Measurements from ENCODE around the gene NFIC.
"Not testable (repeated sequence)": the region's sequence is repeated elsewhere in the genome, so short reads cannot be mapped to it uniquely, and the experiment has no call there.

The NFIC gene

GRCh38 chr19:3376091-3376455 is 9.7 kb downstream of the NFIC start:
- H2AK5ac ChIP-seq (ENCODE audit: low read length, severe bottlenecking); H2BK5ac ChIP-seq (ENCODE audit: low read depth, low read length, poor library complexity, severe bottlenecking); H4K91ac ChIP-seq (ENCODE audit: low read length); H4K8ac ChIP-seq (ENCODE audit: low read length); H3K18ac ChIP-seq (ENCODE audit: low read depth in 1 of 2, low read length in 2 of 2); H2BK12ac ChIP-seq (ENCODE audit: low read length in 2 of 2); H3K4me2 ChIP-seq (ENCODE audit: low read length, poor library complexity, severe bottlenecking); H3K9me3 ChIP-seq (ENCODE audit: control insufficient read depth, low read length); DNase-seq; H2AFZ ChIP-seq (ENCODE audit: low read depth, low read length); H3K23ac ChIP-seq (ENCODE audit: low read length in 2 of 2); H3K4ac ChIP-seq (ENCODE audit: low read depth in 1 of 2, low read length in 2 of 2); H3K14ac ChIP-seq (ENCODE audit: low read length in 2 of 2); H3K27me3 ChIP-seq (ENCODE audit: control insufficient read depth in 1 of 2, insufficient read depth in 1 of 2, low read length in 2 of 2); H3K27ac ChIP-seq (ENCODE audit: low read length, poor library complexity, severe bottlenecking); H2BK120ac ChIP-seq (ENCODE audit: low read depth, low read length); H2BK15ac ChIP-seq (ENCODE audit: low read depth, poor library complexity, severe bottlenecking): not testable (repeated sequence)
- Histone ChIP-seq H3K4me3 (ENCODE audit: insufficient read depth in 1 of 2, low read depth in 1 of 2, low read length in 2 of 2) (peak overlapping the region in 1 of 2 experiments; percentile 10), H3K9ac (ENCODE audit: low read length) (peak overlapping the region; percentile 57), H3K4me1 (ENCODE audit: control insufficient read depth, insufficient read depth, low read depth, low read length) (peaks cover 19% of the 10 kb centered on the region), H3K79me1 (replicated peaks; ENCODE audit: low read length, poor library complexity, severe bottlenecking) (peaks cover 30% of the 10 kb centered on the region), H3K36me3 (ENCODE audit: control insufficient read depth in 1 of 2, insufficient read depth in 2 of 2, low read depth in 1 of 2, low read length in 2 of 2) (peaks cover 12 to 28% of the 10 kb centered on the region in 2 experiments)
- WGBS: 99% methylated on average over 7 of the region's 12 CpGs

- Histone ChIP-seq H2BK12ac (ENCODE audit: low read length in 2 of 2) (no peak overlapping the region), H3K4me2 (ENCODE audit: low read length, poor library complexity, severe bottlenecking) (no peak overlapping the region), H2BK5ac (ENCODE audit: low read depth, low read length, poor library complexity, severe bottlenecking) (no peak overlapping the region), H4K8ac (ENCODE audit: low read length) (no peak overlapping the region), H3K23ac (ENCODE audit: low read length in 2 of 2) (no peak overlapping the region), H3K4me3 (ENCODE audit: insufficient read depth in 1 of 2, low read depth in 1 of 2, low read length in 2 of 2) (no peak overlapping the region), H3K36me3 (ENCODE audit: control insufficient read depth in 1 of 2, insufficient read depth in 2 of 2, low read depth in 1 of 2, low read length in 2 of 2) (peaks cover 25 to 45% of the 10 kb centered on the region in 2 experiments), H3K9me3 (ENCODE audit: control insufficient read depth, low read length) (no peaks in the 10 kb centered on the region), H3K18ac (ENCODE audit: low read depth in 1 of 2, low read length in 2 of 2) (no peak overlapping the region), H3K4ac (ENCODE audit: low read depth in 1 of 2, low read length in 2 of 2) (no peak overlapping the region), H3K9ac (ENCODE audit: low read length) (peak overlapping the region; percentile 48), H3K79me1 (replicated peaks; ENCODE audit: low read length, poor library complexity, severe bottlenecking) (peaks cover 36% of the 10 kb centered on the region), H3K27me3 (ENCODE audit: control insufficient read depth in 1 of 2, insufficient read depth in 1 of 2, low read length in 2 of 2) (no peaks in the 10 kb centered on the region), H2AK5ac (ENCODE audit: low read length, severe bottlenecking) (no peak overlapping the region), H2BK15ac (ENCODE audit: low read depth, poor library complexity, severe bottlenecking) (no peak overlapping the region), H3K27ac (ENCODE audit: low read length, poor library complexity, severe bottlenecking) (no peak overlapping the region), H3K14ac (ENCODE audit: low read length in 2 of 2) (no peak overlapping the region), H2BK120ac (ENCODE audit: low read depth, low read length) (no peak overlapping the region), H2AFZ (ENCODE audit: low read depth, low read length) (no peak overlapping the region), H4K91ac (ENCODE audit: low read length) (no peak overlapping the region), H3K4me1 (ENCODE audit: control insufficient read depth, insufficient read depth, low read depth, low read length) (peaks cover 26% of the 10 kb centered on the region)
- DNase-seq: no peak
- WGBS: 92% methylated on average over 7 of the region's 11 CpGs
Observed at GRCh38 chr19:3378352-3379150, 12.2 kb downstream of the NFIC start.

GRCh38 chr19:3380829-3381228 is 14.4 kb downstream of the NFIC start:
- no peak overlapping the region for H4K8ac ChIP-seq (ENCODE audit: low read length)
- no peak overlapping the region for H2BK5ac ChIP-seq (ENCODE audit: low read depth, low read length, poor library complexity, severe bottlenecking)
- H3K14ac ChIP-seq (ENCODE audit: low read length in 2 of 2): no peak overlapping the region
- H2AK5ac ChIP-seq (ENCODE audit: low read length, severe bottlenecking): no peak overlapping the region
- H4K91ac ChIP-seq (ENCODE audit: low read length): no peak overlapping the region
- no peak overlapping the region for H3K4me2 ChIP-seq (ENCODE audit: low read length, poor library complexity, severe bottlenecking)
- no peak overlapping the region for H2BK15ac ChIP-seq (ENCODE audit: low read depth, poor library complexity, severe bottlenecking)
- no peak overlapping the region for H3K4me3 ChIP-seq (ENCODE audit: insufficient read depth in 1 of 2, low read depth in 1 of 2, low read length in 2 of 2)
- DNase-seq: no peak
- peaks cover 19% of the 10 kb centered on the region for H3K4me1 ChIP-seq (ENCODE audit: control insufficient read depth, insufficient read depth, low read depth, low read length)
- H3K23ac ChIP-seq (ENCODE audit: low read length in 2 of 2): no peak overlapping the region
- no peak overlapping the region for H2BK12ac ChIP-seq (ENCODE audit: low read length in 2 of 2)
- H3K36me3 ChIP-seq (ENCODE audit: control insufficient read depth in 1 of 2, insufficient read depth in 2 of 2, low read depth in 1 of 2, low read length in 2 of 2): peaks cover 20 to 31% of the 10 kb centered on the region in 2 experiments
- WGBS: 95% methylated on average over 11 of the region's 11 CpGs
- H3K9me3 ChIP-seq (ENCODE audit: control insufficient read depth, low read length): no peaks in the 10 kb centered on the region
- no peak overlapping the region for H2AFZ ChIP-seq (ENCODE audit: low read depth, low read length)
- no peak overlapping the region for H3K4ac ChIP-seq (ENCODE audit: low read depth in 1 of 2, low read length in 2 of 2)
- no peaks in the 10 kb centered on the region for H3K27me3 ChIP-seq (ENCODE audit: control insufficient read depth in 1 of 2, insufficient read depth in 1 of 2, low read length in 2 of 2)
- no peak overlapping the region for H3K27ac ChIP-seq (ENCODE audit: low read length, poor library complexity, severe bottlenecking)
- no peak overlapping the region for H2BK120ac ChIP-seq (ENCODE audit: low read depth, low read length)
- peaks cover 26% of the 10 kb centered on the region for H3K79me1 ChIP-seq (replicated peaks; ENCODE audit: low read length, poor library complexity, severe bottlenecking)
- no peak overlapping the region for H3K9ac ChIP-seq (ENCODE audit: low read length)
- H3K18ac ChIP-seq (ENCODE audit: low read depth in 1 of 2, low read length in 2 of 2): no peak overlapping the region

GRCh38 chr19:3381701-3382372 is 15.5 kb downstream of the NFIC start:
- no peak for DNase-seq
- no peak overlapping the region for H2AK5ac ChIP-seq (ENCODE audit: low read length, severe bottlenecking)
- no peak overlapping the region for H3K14ac ChIP-seq (ENCODE audit: low read length in 2 of 2)
- no peak overlapping the region for H2BK15ac ChIP-seq (ENCODE audit: low read depth, poor library complexity, severe bottlenecking)
- WGBS: 96% methylated on average over 59 of the region's 59 CpGs
- H2AFZ ChIP-seq (ENCODE audit: low read depth, low read length): no peak overlapping the region
- no peaks in the 10 kb centered on the region for H3K9me3 ChIP-seq (ENCODE audit: control insufficient read depth, low read length)
- no peak overlapping the region for H3K27ac ChIP-seq (ENCODE audit: low read length, poor library complexity, severe bottlenecking)
- no peak overlapping the region for H2BK12ac ChIP-seq (ENCODE audit: low read length in 2 of 2)
- H2BK5ac ChIP-seq (ENCODE audit: low read depth, low read length, poor library complexity, severe bottlenecking): no peak overlapping the region
- H3K18ac ChIP-seq (ENCODE audit: low read depth in 1 of 2, low read length in 2 of 2): no peak overlapping the region
- H3K4me2 ChIP-seq (ENCODE audit: low read length, poor library complexity, severe bottlenecking): no peak overlapping the region
- H4K91ac ChIP-seq (ENCODE audit: low read length): peak overlapping the region; percentile 34
- no peak overlapping the region for H3K23ac ChIP-seq (ENCODE audit: low read length in 2 of 2)
- H3K79me1 ChIP-seq (replicated peaks; ENCODE audit: low read length, poor library complexity, severe bottlenecking): peaks cover 26% of the 10 kb centered on the region
- H3K4me1 ChIP-seq (ENCODE audit: control insufficient read depth, insufficient read depth, low read depth, low read length): peaks cover 18% of the 10 kb centered on the region
- H4K8ac ChIP-seq (ENCODE audit: low read length): peak overlapping the region; percentile 7
- no peak overlapping the region for H3K4ac ChIP-seq (ENCODE audit: low read depth in 1 of 2, low read length in 2 of 2)
- no peaks in the 10 kb centered on the region for H3K27me3 ChIP-seq (ENCODE audit: control insufficient read depth in 1 of 2, insufficient read depth in 1 of 2, low read length in 2 of 2)
- H3K9ac ChIP-seq (ENCODE audit: low read length): peak overlapping the region; percentile 47
- no peak overlapping the region for H3K4me3 ChIP-seq (ENCODE audit: insufficient read depth in 1 of 2, low read depth in 1 of 2, low read length in 2 of 2)
- H3K36me3 ChIP-seq (ENCODE audit: control insufficient read depth in 1 of 2, insufficient read depth in 2 of 2, low read depth in 1 of 2, low read length in 2 of 2): peaks cover 20 to 32% of the 10 kb centered on the region in 2 experiments
- H2BK120ac ChIP-seq (ENCODE audit: low read depth, low read length): no peak overlapping the region

Data from mesenchymal stem cell (in vitro differentiated cells and primary cell).